HL-60 (cell line): ENCODE measurements around the gene COX7A2L.

ENCODE experiments used
- CTCF ChIP-seq: IDR thresholded peaks from one replicate; pipeline ENCODE4 v1.5.1; 2011; ENCODE audit warnings: low read length, control low read depth, inconsistent platforms; ENCODE audit not compliant: insufficient read depth
- POLR2AphosphoS5 ChIP-seq: IDR thresholded peaks from 2 replicates; pipeline ENCODE4 v1.6.1; 2012; ENCODE audit warnings: low read depth
- REST ChIP-seq: IDR thresholded peaks from 2 replicates; pipeline ENCODE4 v1.6.1; 2012; ENCODE audit warnings: low read depth; ENCODE audit not compliant: insufficient replicate concordance

GRCh38 chr2:42307180-42307579 is 53.8 kb downstream of the COX7A2L start:
- no peak for TF ChIP-seq REST
- no peak for TF ChIP-seq CTCF
- TF ChIP-seq POLR2AphosphoS5: no peak
